Esophagus muscularis mucosa (tissue), 4 donors: ENCODE measurements around the gene KISS1. TPM values are rescaled to one million over a fixed set of nuclear protein-coding genes. Genes with fewer than 3 reads are reported as not detected.
"Not testable (repeated sequence)": the region's sequence is repeated elsewhere in the genome, so short reads cannot be mapped to it uniquely, and the experiment has no call there.

Source experiments
- DNase-seq: peaks from one replicate; pipeline ENCODE4 v3.0.0-alpha.2; 2017; ENCODE audit errors: extremely low spot score
- H3K27ac ChIP-seq, 4 donors: fragments of 200-600 bp; sonication (generic); replicated peaks in 1 of 4; 1 replicate in 3 of 4; 2 replicates in 1 of 4; pipeline ENCODE4 v1.5.1; 2016 to 2019; ENCODE audit warnings: mild to moderate bottlenecking in 1 of 4
- H3K27me3 ChIP-seq, 4 donors: fragments of 200-600 bp; sonication (generic); one replicate each; pipeline versions ENCODE4 v1.5.1 to v1.6.0; 2016 to 2019
- H3K36me3 ChIP-seq, 4 donors: fragments of 200-600 bp; sonication (generic); one replicate each; pipeline ENCODE4 v1.5.1; 2016 to 2019
- H3K4me1 ChIP-seq, 4 donors: fragments of 200-600 bp; sonication (generic); one replicate each; pipeline ENCODE4 v1.5.1; 2016 to 2019
- H3K4me3 ChIP-seq, 4 donors: fragments of 200-600 bp; sonication (generic); 1 replicate in 2 of 4; 2 replicates in 2 of 4; pipeline ENCODE4 v1.5.1; 2016 to 2019; ENCODE audit warnings: mild to moderate bottlenecking in 4 of 4, moderate library complexity in 1 of 4
- H3K9me3 ChIP-seq, 4 donors: fragments of 200-600 bp; sonication (generic); 1 replicate in 3 of 4; 2 replicates in 1 of 4; pipeline ENCODE4 v1.5.1; 2016 to 2019
- CTCF ChIP-seq, 3 experiments: fragments of 200-600 bp in 2 of 3; fragments of 450-650 bp in 1 of 3; sonication (generic) in 2 of 3; IDR thresholded peaks; one replicate each; pipeline ENCODE4 v1.5.1; 2017 to 2019; ENCODE audit warnings: antibody characterized with exemption in 3 of 3, mild to moderate bottlenecking in 2 of 3, moderate library complexity in 1 of 3
- EP300 ChIP-seq: sonication (generic); formaldehyde crosslinking; IDR thresholded peaks from one replicate; pipeline ENCODE4 v1.6.1; 2017; ENCODE audit warnings: antibody characterized with exemption
- POLR2A ChIP-seq: fragments of 450-650 bp; IDR thresholded peaks from one replicate; pipeline ENCODE4 v1.6.1; 2017; ENCODE audit warnings: antibody characterized with exemption, moderate library complexity, mild to moderate bottlenecking, low read depth
- POLR2AphosphoS5 ChIP-seq, 2 donors: sonication (generic); formaldehyde crosslinking; IDR thresholded peaks; one replicate each; pipeline ENCODE4 v1.6.1; 2017; ENCODE audit warnings: antibody characterized with exemption in 2 of 2
- WGBS: methylation state at CpG from one replicate; pipeline ENCODE4 v1.1.5; 2018; 5-methylcytosine and 5-hydroxymethylcytosine counted together
- intact Hi-C: fragments of 100-400 bp; cut with DNase I; formaldehyde crosslinking; loops from one replicate; pipeline ENCODE4 v1.15.1; 2023
- total RNA-seq, 4 donors: library from RNA; depleted of rRNA; stranded (reverse); fragments of >200 nt; gene quantifications; one replicate each; pipeline versions ENCODE4 v1.1.0 to v1.2.1, GENCODE V29; 2016

Gene KISS1
- total RNA-seq = not detected

GRCh38 chr1:204196068-204196795 lies at the start of gene KISS1:
TSS of gene KISS1 (minus strand) at chr1:204196491. CDS start at chr1:204192876, 3,615 bp downstream.
- H3K4me3 ChIP-seq = no peak within 1 kb of the TSS
- H3K4me1 ChIP-seq = peaks cover 0 to 5% (median 2%) of the 10 kb centered on the region in 4 donors
- peaks cover 0 to 83% (median 2%) of the 10 kb centered on the region in 4 donors for H3K27me3 ChIP-seq
- DNase-seq = no peak
- no peak within 1 kb of the TSS for H3K27ac ChIP-seq
- no peaks in the 10 kb centered on the region for H3K9me3 ChIP-seq
- intact Hi-C loops = no loop called here
- no peaks in the 10 kb centered on the region for H3K36me3 ChIP-seq
- 65% methylated on average over 14 of the region's 18 CpGs for WGBS
- no peak for TF ChIP-seq CTCF (IDR thresholded peaks at IDR 0.05)
- TF ChIP-seq POLR2AphosphoS5 (IDR thresholded peaks at IDR 0.05) = no peak
- no peak for TF ChIP-seq POLR2A
- no peak for TF ChIP-seq EP300

- WGBS = 95% methylated on average over 10 of the region's 10 CpGs
- no peak for TF ChIP-seq EP300
- no peak for TF ChIP-seq POLR2A
- TF ChIP-seq POLR2AphosphoS5 (IDR thresholded peaks at IDR 0.05) = no peak
- no peak for TF ChIP-seq CTCF (IDR thresholded peaks at IDR 0.05)
- no peak for DNase-seq
- Histone ChIP-seq H3K4me1 (no peaks in the 10 kb centered on the region), H3K36me3 (peaks cover 0 to 56% (median 4%) of the 10 kb centered on the region in 4 donors), H3K27me3 (no peaks in the 10 kb centered on the region), H3K27ac (no peak overlapping the region), H3K4me3 (no peak overlapping the region), H3K9me3 (no peaks in the 10 kb centered on the region)
- intact Hi-C loops = no loop called here
These were observed 46.6 kb upstream of the KISS1 start for GRCh38 chr1:204242920-204243319.

- WGBS = 100% methylated on average over 5 of the region's 5 CpGs
- no peak for DNase-seq
- H3K9me3 ChIP-seq = no peaks in the 10 kb centered on the region
- peaks cover 0 to 56% (median 4%) of the 10 kb centered on the region in 4 donors for H3K36me3 ChIP-seq
- TF ChIP-seq EP300 (no peak), POLR2AphosphoS5 (IDR thresholded peaks at IDR 0.05) (no peak)
- no peaks in the 10 kb centered on the region for H3K4me1 ChIP-seq
- no peaks in the 10 kb centered on the region for H3K27me3 ChIP-seq
- no peak overlapping the region for H3K27ac ChIP-seq
- no peak overlapping the region for H3K4me3 ChIP-seq
- intact Hi-C loops = no loop called here
These were observed 45.6 kb upstream of the KISS1 start for GRCh38 chr1:204241914-204242313.

- H3K27me3 ChIP-seq = no peaks in the 10 kb centered on the region
- TF ChIP-seq POLR2A (no peak), POLR2AphosphoS5 (IDR thresholded peaks at IDR 0.05) (no peak), EP300 (no peak), CTCF (IDR thresholded peaks at IDR 0.05) (no peak)
- intact Hi-C loops = no loop called here
- H3K4me3 ChIP-seq = no peak overlapping the region
- H3K27ac ChIP-seq = no peak overlapping the region
- no peaks in the 10 kb centered on the region for H3K9me3 ChIP-seq
- DNase-seq = no peak
- WGBS = 71% methylated on average over 2 of the region's 2 CpGs
- H3K4me1 ChIP-seq = no peaks in the 10 kb centered on the region
- H3K36me3 ChIP-seq = peaks cover 0 to 51% (median 4%) of the 10 kb centered on the region in 4 donors
These were observed 44.8 kb upstream of the KISS1 start for GRCh38 chr1:204241050-204241449.

- intact Hi-C loops = no loop called here
- H3K9me3 ChIP-seq = no peaks in the 10 kb centered on the region
- no peaks in the 10 kb centered on the region for H3K4me1 ChIP-seq
- H3K36me3 ChIP-seq = peaks cover 0 to 44% (median 2%) of the 10 kb centered on the region in 4 donors
- H3K27me3 ChIP-seq = no peaks in the 10 kb centered on the region
- H3K4me3 ChIP-seq = no peak overlapping the region
- TF ChIP-seq POLR2A (no peak), POLR2AphosphoS5 (IDR thresholded peaks at IDR 0.05) (no peak)
- WGBS = 57% methylated on average over 1 of the region's 1 CpG
- H3K27ac ChIP-seq = no peak overlapping the region
- DNase-seq = no peak
These were observed 43.9 kb upstream of the KISS1 start for GRCh38 chr1:204240233-204240632.

- H3K36me3 ChIP-seq = peaks cover 0 to 36% (median 2%) of the 10 kb centered on the region in 4 donors
- H3K27me3 ChIP-seq, intact Hi-C loops, H3K27ac ChIP-seq, H3K4me1 ChIP-seq, DNase-seq, H3K9me3 ChIP-seq, H3K4me3 ChIP-seq: not testable (repeated sequence)
- 88% methylated on average over 3 of the region's 3 CpGs for WGBS
These were observed 43.1 kb upstream of the KISS1 start for GRCh38 chr1:204239401-204239800.

GRCh38 chr1:204238520-204238919 lies 42.2 kb upstream of the KISS1 start:
- H3K4me3 ChIP-seq, intact Hi-C loops, H3K4me1 ChIP-seq, H3K9me3 ChIP-seq, DNase-seq, H3K27me3 ChIP-seq, H3K27ac ChIP-seq: not testable (repeated sequence)
- WGBS = 79% methylated on average over 2 of the region's 2 CpGs
- H3K36me3 ChIP-seq = peaks cover 0 to 35% (median 2%) of the 10 kb centered on the region in 4 donors

- H3K27ac ChIP-seq, H3K9me3 ChIP-seq, DNase-seq, H3K27me3 ChIP-seq, intact Hi-C loops, H3K4me1 ChIP-seq, H3K4me3 ChIP-seq: not testable (repeated sequence)
- H3K36me3 ChIP-seq = peaks cover 0 to 30% (median 2%) of the 10 kb centered on the region in 4 donors
- 100% methylated on average over 1 of the region's 1 CpG for WGBS
These were observed 41.2 kb upstream of the KISS1 start for GRCh38 chr1:204237515-204237914.
